Liver (tissue), 3 donors: ENCODE measurements around the gene FTO.

Experiments used
- CTCF ChIP-seq: fragments of 150-350 bp; IDR thresholded peaks from 2 replicates; pipeline ENCODE4 v1.5.1; 2017; ENCODE audit warnings: improper control_type of control experiment, low read depth, low read length; ENCODE audit not compliant: missing input control
- TAF1 ChIP-seq: conservative IDR thresholded peaks from 2 replicates; pipeline ENCODE4 v1.6.1; 2016; ENCODE audit warnings: antibody characterized with exemption, mild to moderate bottlenecking
- TF ChIP-seq, protein P1 (sequence below): IDR thresholded peaks from 2 replicates; pipeline ENCODE4 v1.6.1; 2016; ENCODE audit warnings: antibody characterized with exemption, mild to moderate bottlenecking
- donor health status: healthy.
- donor health status: healthy.

DNA sequence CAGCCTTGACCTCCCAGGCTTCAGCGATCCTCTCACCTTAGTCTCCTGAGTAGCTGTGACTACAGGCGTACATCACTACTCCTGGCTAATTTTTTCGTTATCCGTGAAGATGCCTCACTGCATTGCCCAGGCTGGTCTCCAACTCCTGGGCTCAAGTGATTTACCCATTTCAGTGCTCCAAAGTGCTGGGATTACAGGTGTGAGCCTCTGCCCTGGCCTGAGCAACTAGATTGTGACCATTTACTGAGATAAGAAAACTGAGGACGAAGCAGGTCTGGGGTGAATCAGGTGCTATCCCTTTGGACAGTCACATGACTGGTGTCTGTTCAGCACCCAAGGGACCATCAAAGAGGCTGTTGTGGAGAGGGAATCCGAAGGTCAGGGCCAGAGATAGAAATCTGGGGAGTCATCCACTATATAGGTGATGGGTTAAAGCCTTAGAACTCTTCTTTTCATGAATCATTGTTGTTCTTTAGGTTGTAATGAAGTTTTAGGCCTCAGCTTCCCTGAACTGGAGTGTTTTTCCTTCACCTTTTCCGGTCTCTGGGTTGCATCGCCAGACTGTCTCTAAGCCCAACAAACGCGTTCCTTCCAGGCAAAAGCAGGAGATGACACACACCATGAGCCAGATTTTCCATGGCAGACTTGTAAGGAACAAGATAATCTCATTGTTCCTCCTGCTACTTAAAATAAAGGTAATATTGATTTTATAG, 62.5 kb downstream of the FTO start:
- no peak for TF ChIP-seq TAF1
- no peak for TF ChIP-seq CTCF
- TF ChIP-seq, protein P1, sequence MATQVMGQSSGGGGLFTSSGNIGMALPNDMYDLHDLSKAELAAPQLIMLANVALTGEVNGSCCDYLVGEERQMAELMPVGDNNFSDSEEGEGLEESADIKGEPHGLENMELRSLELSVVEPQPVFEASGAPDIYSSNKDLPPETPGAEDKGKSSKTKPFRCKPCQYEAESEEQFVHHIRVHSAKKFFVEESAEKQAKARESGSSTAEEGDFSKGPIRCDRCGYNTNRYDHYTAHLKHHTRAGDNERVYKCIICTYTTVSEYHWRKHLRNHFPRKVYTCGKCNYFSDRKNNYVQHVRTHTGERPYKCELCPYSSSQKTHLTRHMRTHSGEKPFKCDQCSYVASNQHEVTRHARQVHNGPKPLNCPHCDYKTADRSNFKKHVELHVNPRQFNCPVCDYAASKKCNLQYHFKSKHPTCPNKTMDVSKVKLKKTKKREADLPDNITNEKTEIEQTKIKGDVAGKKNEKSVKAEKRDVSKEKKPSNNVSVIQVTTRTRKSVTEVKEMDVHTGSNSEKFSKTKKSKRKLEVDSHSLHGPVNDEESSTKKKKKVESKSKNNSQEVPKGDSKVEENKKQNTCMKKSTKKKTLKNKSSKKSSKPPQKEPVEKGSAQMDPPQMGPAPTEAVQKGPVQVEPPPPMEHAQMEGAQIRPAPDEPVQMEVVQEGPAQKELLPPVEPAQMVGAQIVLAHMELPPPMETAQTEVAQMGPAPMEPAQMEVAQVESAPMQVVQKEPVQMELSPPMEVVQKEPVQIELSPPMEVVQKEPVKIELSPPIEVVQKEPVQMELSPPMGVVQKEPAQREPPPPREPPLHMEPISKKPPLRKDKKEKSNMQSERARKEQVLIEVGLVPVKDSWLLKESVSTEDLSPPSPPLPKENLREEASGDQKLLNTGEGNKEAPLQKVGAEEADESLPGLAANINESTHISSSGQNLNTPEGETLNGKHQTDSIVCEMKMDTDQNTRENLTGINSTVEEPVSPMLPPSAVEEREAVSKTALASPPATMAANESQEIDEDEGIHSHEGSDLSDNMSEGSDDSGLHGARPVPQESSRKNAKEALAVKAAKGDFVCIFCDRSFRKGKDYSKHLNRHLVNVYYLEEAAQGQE, result no peak
